SU-DHL-6 (cell line): ENCODE measurements around the gene ZMYND10.

ENCODE experiments used
- EZH2phosphoT487 ChIP-seq: fragments of 200-600 bp; sonication (generic), shearing (Covaris generic); conservative IDR thresholded peaks from 2 replicates; pipeline ENCODE4 v1.6.1; 2018; ENCODE audit warnings: mild to moderate bottlenecking, antibody characterized with exemption, low read length, moderate library complexity, mixed read lengths
- TF ChIP-seq, protein P1 (sequence below): fragments of 200-600 bp; sonication (generic); IDR thresholded peaks from one replicate; pipeline ENCODE4 v1.5.1; 2017; ENCODE audit warnings: antibody characterized with exemption, mild to moderate bottlenecking, low read length, moderate library complexity; ENCODE audit not compliant: insufficient read depth, poor library complexity, severe bottlenecking

GRCh38 chr3:50350527-50351322, 5.2 kb upstream of the ZMYND10 start, which contains the start of the genes CYB561D2 and NPRL2:
- TF ChIP-seq, protein P1, sequence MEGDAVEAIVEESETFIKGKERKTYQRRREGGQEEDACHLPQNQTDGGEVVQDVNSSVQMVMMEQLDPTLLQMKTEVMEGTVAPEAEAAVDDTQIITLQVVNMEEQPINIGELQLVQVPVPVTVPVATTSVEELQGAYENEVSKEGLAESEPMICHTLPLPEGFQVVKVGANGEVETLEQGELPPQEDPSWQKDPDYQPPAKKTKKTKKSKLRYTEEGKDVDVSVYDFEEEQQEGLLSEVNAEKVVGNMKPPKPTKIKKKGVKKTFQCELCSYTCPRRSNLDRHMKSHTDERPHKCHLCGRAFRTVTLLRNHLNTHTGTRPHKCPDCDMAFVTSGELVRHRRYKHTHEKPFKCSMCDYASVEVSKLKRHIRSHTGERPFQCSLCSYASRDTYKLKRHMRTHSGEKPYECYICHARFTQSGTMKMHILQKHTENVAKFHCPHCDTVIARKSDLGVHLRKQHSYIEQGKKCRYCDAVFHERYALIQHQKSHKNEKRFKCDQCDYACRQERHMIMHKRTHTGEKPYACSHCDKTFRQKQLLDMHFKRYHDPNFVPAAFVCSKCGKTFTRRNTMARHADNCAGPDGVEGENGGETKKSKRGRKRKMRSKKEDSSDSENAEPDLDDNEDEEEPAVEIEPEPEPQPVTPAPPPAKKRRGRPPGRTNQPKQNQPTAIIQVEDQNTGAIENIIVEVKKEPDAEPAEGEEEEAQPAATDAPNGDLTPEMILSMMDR, result no peak
- TF ChIP-seq EZH2phosphoT487, result no peak
